Measurements from ENCODE around the gene ASB18.

- TF ChIP-seq CTCF (optimal IDR thresholded peaks at IDR 0.05 in 1 of 3, IDR thresholded peaks at IDR 0.05 in 1 of 3, conservative IDR thresholded peaks at IDR 0.05 in 1 of 3; ENCODE audit: extremely low read depth in 1 of 3, insufficient read depth in 2 of 3, low read length in 3 of 3), result no peak
- no peak for TF ChIP-seq EZH2 (IDR thresholded peaks at IDR 0.05; ENCODE audit: low read length)
Observed at GRCh38 chr2:236171680-236172254, 92.4 kb downstream of the ASB18 start.

All from keratinocyte (primary cell).